Tibial artery (tissue), 4 donors: Measurements from ENCODE around the gene COMT.
A peak's percentile ranks its signal among the peaks of the same experiment; 100 is the strongest.

ENCODE experiments used
- DNase-seq, 2 donors: peaks; one replicate each; pipeline ENCODE4 v3.0.0-alpha.2; 2019
- H3K27ac ChIP-seq, 2 donors: fragments of 200-600 bp; sonication (generic) in 1 of 2; 1 replicate in 1 of 2; 2 replicates in 1 of 2; pipeline ENCODE4 v1.5.1; 2018 to 2019; ENCODE audit warnings: mild to moderate bottlenecking in 1 of 2
- H3K27me3 ChIP-seq, 2 donors: fragments of 200-600 bp; sonication (generic) in 1 of 2; one replicate each; pipeline versions ENCODE4 v1.5.1 to v1.6.0; 2016 to 2019
- H3K36me3 ChIP-seq, 3 donors: fragments of 200-600 bp; sonication (generic) in 2 of 3; one replicate each; pipeline ENCODE4 v1.5.1; 2016 to 2019; ENCODE audit warnings: mild to moderate bottlenecking in 2 of 3
- H3K4me1 ChIP-seq, 4 donors: fragments of 200-600 bp; sonication (generic) in 2 of 4; 1 replicate in 3 of 4; 2 replicates in 1 of 4; pipeline ENCODE4 v1.5.1; 2016 to 2019
- H3K4me3 ChIP-seq, 2 donors: fragments of 200-600 bp; sonication (generic) in 1 of 2; 1 replicate in 1 of 2; 2 replicates in 1 of 2; pipeline ENCODE4 v1.5.1; 2018 to 2019; ENCODE audit warnings: mild to moderate bottlenecking in 2 of 2
- H3K9me3 ChIP-seq, 3 donors: fragments of 200-600 bp; sonication (generic) in 1 of 3; one replicate each; pipeline ENCODE4 v1.5.1; 2016 to 2019
- intact Hi-C: fragments of 100-400 bp; cut with DNase I; formaldehyde crosslinking; loops from one replicate; pipeline ENCODE4 v1.15.0; 2023; ENCODE audit warnings: low total_unique reads
- TF ChIP-seq, protein P1 (sequence below), 2 experiments: fragments of 200-600 bp in 1 of 2; fragments of 450-650 bp in 1 of 2; IDR thresholded peaks; one replicate each; pipeline ENCODE4 v1.5.1; 2017 to 2019; ENCODE audit warnings: antibody characterized with exemption in 2 of 2, mild to moderate bottlenecking in 1 of 2, moderate library complexity in 1 of 2

Gene COMT

DNA sequence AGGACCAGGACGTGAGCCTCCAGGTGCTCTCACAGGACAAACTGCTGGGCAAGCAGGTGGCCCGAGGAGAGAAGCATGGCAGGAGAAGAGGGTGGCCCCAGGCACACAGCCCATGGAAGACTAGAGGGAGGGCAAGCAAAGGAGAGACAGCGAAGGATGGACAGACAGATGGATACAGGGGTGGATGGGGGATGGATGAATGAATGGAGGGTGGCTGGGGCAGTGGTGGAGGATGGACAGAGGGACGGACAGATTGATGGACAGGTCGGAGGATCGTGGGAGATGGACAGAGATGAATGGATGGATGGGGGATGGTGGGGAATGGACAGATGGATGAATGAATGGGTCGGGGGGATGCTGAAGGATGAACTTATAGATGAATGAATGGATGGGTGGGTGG lies 52.4 kb downstream of the COMT start:
- TF ChIP-seq, protein P1, sequence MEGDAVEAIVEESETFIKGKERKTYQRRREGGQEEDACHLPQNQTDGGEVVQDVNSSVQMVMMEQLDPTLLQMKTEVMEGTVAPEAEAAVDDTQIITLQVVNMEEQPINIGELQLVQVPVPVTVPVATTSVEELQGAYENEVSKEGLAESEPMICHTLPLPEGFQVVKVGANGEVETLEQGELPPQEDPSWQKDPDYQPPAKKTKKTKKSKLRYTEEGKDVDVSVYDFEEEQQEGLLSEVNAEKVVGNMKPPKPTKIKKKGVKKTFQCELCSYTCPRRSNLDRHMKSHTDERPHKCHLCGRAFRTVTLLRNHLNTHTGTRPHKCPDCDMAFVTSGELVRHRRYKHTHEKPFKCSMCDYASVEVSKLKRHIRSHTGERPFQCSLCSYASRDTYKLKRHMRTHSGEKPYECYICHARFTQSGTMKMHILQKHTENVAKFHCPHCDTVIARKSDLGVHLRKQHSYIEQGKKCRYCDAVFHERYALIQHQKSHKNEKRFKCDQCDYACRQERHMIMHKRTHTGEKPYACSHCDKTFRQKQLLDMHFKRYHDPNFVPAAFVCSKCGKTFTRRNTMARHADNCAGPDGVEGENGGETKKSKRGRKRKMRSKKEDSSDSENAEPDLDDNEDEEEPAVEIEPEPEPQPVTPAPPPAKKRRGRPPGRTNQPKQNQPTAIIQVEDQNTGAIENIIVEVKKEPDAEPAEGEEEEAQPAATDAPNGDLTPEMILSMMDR (IDR thresholded peaks at IDR 0.05), result no peak
- Histone ChIP-seq H3K36me3 (no peaks in the 10 kb centered on the region), H3K9me3 (no peaks in the 10 kb centered on the region), H3K4me3 (no peak overlapping the region), H3K27me3 (no peaks in the 10 kb centered on the region), H3K4me1 (peaks cover 8 to 95% (median 89%) of the 10 kb centered on the region in 4 donors), H3K27ac (peak overlapping the region; percentile 97 to 98)
- no peak for DNase-seq
- intact Hi-C loops, result no loop called here

DNA sequence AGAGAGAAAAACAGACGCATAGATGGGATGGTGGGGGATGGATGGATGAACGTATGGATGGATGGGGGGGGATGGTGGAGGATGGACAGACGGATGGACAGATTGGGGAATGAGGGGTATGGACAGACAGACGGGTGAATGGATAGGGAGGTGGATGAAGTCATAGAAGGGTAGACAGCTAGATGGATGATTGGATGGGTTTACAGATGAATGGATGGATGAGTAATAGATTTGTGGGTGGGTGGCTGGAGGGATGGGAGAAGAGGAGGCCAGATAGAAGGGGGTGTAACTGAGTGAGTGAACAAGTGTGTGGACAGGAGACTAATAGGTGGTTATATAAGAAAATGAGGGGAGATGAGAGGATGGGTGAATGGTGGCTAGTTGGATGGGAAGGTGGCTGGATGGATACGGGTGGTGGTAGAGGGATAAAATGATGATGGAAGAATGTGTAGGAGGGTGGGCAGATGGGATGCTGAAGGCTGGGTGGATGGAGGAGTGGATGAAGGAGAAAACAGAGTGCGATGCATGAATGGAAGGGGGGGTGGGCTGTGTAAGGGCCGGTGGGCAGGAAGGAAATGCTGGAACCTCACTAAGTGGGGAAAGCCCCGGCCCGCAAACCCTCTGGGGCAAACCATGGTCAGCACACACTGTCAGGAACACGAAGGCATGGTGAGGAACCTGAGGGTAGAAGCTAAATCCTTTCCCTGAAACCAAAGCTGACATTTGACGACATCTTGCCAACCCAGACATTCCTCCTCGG lies 53.5 kb downstream of the COMT start:
- TF ChIP-seq, protein P1 (IDR thresholded peaks at IDR 0.05), result no peak
- no peak for DNase-seq
- intact Hi-C loops, result no loop called here
- Histone ChIP-seq H3K4me1 (peaks cover 8 to 95% (median 86%) of the 10 kb centered on the region in 4 donors), H3K4me3 (no peak overlapping the region), H3K36me3 (no peaks in the 10 kb centered on the region), H3K27ac (peak overlapping the region; percentile 77 to 86), H3K27me3 (no peaks in the 10 kb centered on the region), H3K9me3 (no peaks in the 10 kb centered on the region)

DNA sequence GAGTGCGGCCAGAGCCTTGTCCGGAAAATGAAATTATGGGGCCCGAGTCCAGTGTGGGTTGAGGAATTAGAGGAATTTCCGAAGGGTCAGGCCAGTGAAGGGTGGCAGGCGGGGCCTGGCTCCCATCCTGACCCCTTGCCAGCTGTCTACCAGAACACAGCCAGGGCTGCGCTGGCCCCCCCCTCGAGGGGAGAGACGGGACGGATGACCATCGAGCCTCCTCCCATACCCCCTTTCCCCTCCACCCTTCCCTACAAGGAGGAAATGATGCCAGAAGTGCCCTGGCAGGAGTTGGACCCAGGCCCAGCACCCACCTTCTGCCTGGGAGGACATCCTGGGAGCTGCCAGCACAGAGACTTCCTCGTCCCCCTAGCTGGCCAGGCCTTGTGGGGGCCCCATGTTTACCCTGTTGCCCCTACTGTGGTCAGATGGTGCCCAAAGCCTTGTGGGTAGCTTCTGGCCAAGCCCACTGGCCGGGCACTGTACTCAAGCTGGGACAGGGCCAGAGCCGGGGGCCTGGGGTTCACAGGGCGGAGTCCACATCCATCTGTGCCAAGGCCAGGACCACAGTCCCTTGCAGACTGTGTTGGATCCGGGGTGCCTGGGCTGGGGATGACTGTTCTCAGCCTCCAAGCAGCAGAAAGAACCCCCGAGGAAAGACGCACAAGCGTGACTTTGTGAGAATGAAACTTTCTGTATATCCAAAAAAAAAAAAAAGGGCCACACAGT lies 54.2 kb downstream of the COMT start:
- intact Hi-C loops, result no loop called here
- H3K36me3 ChIP-seq, result no peaks in the 10 kb centered on the region
- H3K27ac ChIP-seq, result peak overlapping the region; percentile 77 to 86
- H3K27me3 ChIP-seq, result no peaks in the 10 kb centered on the region
- no peaks in the 10 kb centered on the region for H3K9me3 ChIP-seq
- peak; percentile 60 to 91 for DNase-seq
- TF ChIP-seq, protein P1 (IDR thresholded peaks at IDR 0.05), result no peak
- H3K4me3 ChIP-seq, result peak overlapping the region in 1 of 2 donors; percentile 5
- peaks cover 8 to 95% (median 85%) of the 10 kb centered on the region in 4 donors for H3K4me1 ChIP-seq

DNA sequence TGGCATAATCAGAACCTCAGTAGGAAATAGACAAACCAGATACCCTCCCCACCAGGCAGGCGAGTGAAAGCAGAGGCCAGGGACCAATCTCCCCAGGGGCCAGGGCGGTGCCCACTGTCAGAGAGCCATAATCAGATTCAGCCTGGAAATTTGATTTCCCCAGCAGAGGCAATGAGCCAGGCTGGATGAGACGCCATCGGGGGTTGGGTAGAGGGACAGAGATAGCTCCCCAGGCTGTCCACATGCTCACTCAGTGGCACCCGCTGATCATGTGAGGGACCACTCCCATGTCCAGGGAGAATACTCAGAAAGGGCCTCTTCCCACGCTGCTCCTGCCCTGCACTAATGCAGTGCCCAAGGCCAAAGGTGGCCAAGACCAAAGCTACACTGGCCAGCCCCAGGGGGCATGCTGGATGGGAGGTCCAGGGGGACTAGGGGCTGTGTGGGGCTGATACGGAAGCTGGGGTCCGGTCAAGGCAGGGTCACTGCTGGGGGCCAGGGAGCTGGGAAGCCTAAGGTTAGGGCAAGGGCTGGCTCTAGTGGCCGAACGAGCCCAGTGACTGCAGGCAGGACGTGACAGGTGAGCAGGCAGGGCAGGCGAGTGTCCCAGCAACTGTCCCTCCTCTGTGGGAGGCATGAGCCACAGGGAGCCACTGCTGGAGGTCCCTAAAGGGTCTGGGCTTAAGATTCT lies 55.3 kb downstream of the COMT start:
- peak in 1 of 2 donors; percentile 63 for DNase-seq
- peaks cover 8 to 86% (median 74%) of the 10 kb centered on the region in 4 donors for H3K4me1 ChIP-seq
- H3K4me3 ChIP-seq, result no peak overlapping the region
- intact Hi-C loops, result no loop called here
- TF ChIP-seq, protein P1 (IDR thresholded peaks at IDR 0.05), result no peak
- H3K27me3 ChIP-seq, result no peaks in the 10 kb centered on the region
- H3K9me3 ChIP-seq, result no peaks in the 10 kb centered on the region
- H3K27ac ChIP-seq, result peak overlapping the region; percentile 77 to 86
- no peaks in the 10 kb centered on the region for H3K36me3 ChIP-seq

DNA sequence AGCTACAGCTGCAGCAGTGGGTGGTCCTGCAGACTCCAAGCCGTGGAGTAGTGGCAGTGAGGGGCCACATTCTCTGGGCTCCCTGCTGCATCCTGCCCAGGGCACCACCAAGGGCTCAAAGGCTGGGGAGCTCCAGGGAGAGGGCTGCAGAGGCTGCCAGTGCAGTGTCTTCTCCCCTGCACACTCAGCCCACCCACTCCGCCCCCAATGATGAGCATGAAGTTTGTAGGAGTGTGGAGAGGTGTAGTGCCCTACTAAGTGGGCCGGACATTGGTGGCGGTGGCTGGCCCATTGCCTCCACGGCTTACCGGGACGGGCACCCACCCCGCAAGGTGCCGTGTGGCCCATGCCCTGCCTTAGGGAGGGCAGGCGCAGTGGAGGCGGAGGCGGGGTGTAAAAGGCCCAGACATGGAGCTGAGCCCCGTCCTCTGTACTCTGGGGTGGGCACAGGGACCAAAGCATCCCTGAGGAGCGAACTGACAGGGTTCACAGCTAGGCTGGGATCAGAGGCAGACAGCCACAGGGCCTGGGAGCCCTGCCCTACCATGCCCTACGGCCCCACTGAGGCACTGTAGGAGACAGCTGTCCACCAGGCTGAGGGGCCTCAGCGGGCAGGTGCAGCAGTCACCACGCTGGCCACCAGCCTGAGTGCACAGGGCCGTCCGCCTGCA lies 56.1 kb downstream of the COMT start:
- TF ChIP-seq, protein P1 (IDR thresholded peaks at IDR 0.05), result no peak

More for the DNA sequence above, 56.1 kb downstream of the COMT start:
- Histone ChIP-seq H3K9me3 (no peaks in the 10 kb centered on the region), H3K27ac (peak overlapping the region in 1 of 2 donors; percentile 51), H3K4me3 (no peak overlapping the region), H3K36me3 (no peaks in the 10 kb centered on the region), H3K27me3 (no peaks in the 10 kb centered on the region), H3K4me1 (peaks cover 8 to 77% (median 65%) of the 10 kb centered on the region in 4 donors)
- peak in 1 of 2 donors; percentile 54 for DNase-seq
- intact Hi-C loops, result no loop called here
